Right cardiac atrium (tissue), 5 donors: ENCODE results near the gene RNF38. TPM values are rescaled to one million over a fixed set of nuclear protein-coding genes. Genes with fewer than 3 reads are reported as not detected.
A peak's percentile ranks its signal among the peaks of the same experiment; 100 is the strongest.
"Not testable (repeated sequence)": the region's sequence is repeated elsewhere in the genome, so short reads cannot be mapped to it uniquely, and the experiment has no call there.

Source experiments
- ATAC-seq, 2 donors: fragments of 200-7000 bp; cut with Tn5 transposase; one replicate each; pipeline versions ENCODE4 v1.8.0 to v1.9.1; 2020; ENCODE audit warnings: moderate library complexity in 2 of 2, mild to moderate bottlenecking in 1 of 2
- DNase-seq, 3 donors: peaks; one replicate each; pipeline ENCODE4 v3.0.0-alpha.2; 2020
- H3K27ac ChIP-seq: one replicate; pipeline ENCODE4 v1.5.1; 2013; ENCODE audit warnings: mild to moderate bottlenecking, low read length, control low read depth, moderate library complexity
- H3K27me3 ChIP-seq: one replicate; pipeline ENCODE4 v1.6.1; 2013; ENCODE audit not compliant: control insufficient read depth, insufficient read depth
- H3K4me1 ChIP-seq: one replicate; pipeline ENCODE4 v1.6.1; 2013; ENCODE audit warnings: low read length; ENCODE audit not compliant: control insufficient read depth, insufficient read depth
- H3K4me3 ChIP-seq: one replicate; pipeline ENCODE4 v1.5.1; 2013; ENCODE audit warnings: low read length, control low read depth
- H3K9me3 ChIP-seq: one replicate; pipeline ENCODE4 v1.6.1; 2013; ENCODE audit warnings: low read length; ENCODE audit not compliant: control insufficient read depth
- WGBS: extraction: QIAGEN DNeasy Blood & Tissue Kit; methylation state at CpG from one replicate; pipeline ENCODE4 v1.1.7; 2013; 5-methylcytosine and 5-hydroxymethylcytosine counted together
- intact Hi-C, 4 donors: fragments of 100-400 bp; cut with DNase I; formaldehyde crosslinking; loops; one replicate each; pipeline versions ENCODE4 v1.11.0 to v1.14.0; 2022 to 2023
- polyA plus RNA-seq: library from polyadenylated mRNA; stranded (reverse); fragments of 200-250 nt; gene quantifications from one replicate; pipeline ENCODE4 v1.2.3, GENCODE V29; 2013
- total RNA-seq, 4 donors: library from RNA; stranded (reverse); fragmentation: NEBNext Ultra II Directional; extraction: Animal tissue kit (Norgen Biotek cat#: 25700); gene quantifications; one replicate each; pipeline ENCODE4 v1.2.1, GENCODE V29; 2021
- donor health status: healthy with polysubstance abuse.
- donor health status: DM: no; HTN: yes; CAD: no.
- donor health status: DM: no; HTN: no; CAD: no.
- donor health status: DM: no; HTN: yes; CAD: no; lungs with severe emphysema.
- donor health status: DM: yes; HTN: yes; CAD: no.

Gene RNF38
- total and polyA plus RNA-seq, 5 donors: 8.8 to 31.8 (median 27.6) TPM

- H3K27ac ChIP-seq, intact Hi-C loops, H3K4me3 ChIP-seq, ATAC-seq, H3K27me3 ChIP-seq, H3K9me3 ChIP-seq, H3K4me1 ChIP-seq, DNase-seq: not testable (repeated sequence)
- 80% methylated on average over 7 of the region's 7 CpGs for WGBS
These were observed 13.6 kb downstream of the RNF38 start for GRCh38 chr9:36386396-36386965.

- Histone ChIP-seq H3K27ac (no peak overlapping the region), H3K4me3 (no peak overlapping the region), H3K9me3 (no peaks in the 10 kb centered on the region), H3K27me3 (no peaks in the 10 kb centered on the region), H3K4me1 (peaks cover 3% of the 10 kb centered on the region)
- intact Hi-C loops: no loop called here
- no peak for ATAC-seq
- no peak for DNase-seq
These were observed 17.6 kb downstream of the RNF38 start for GRCh38 chr9:36382484-36382883.

GRCh38 chr9:36364577-36364976 lies 35.5 kb downstream of the RNF38 start:
- 100% methylated on average over 1 of the region's 1 CpG for WGBS
- intact Hi-C loops: no loop called here
- ATAC-seq: no peak

GRCh38 chr9:36363448-36363847 lies 36.6 kb downstream of the RNF38 start:
- H3K9me3 ChIP-seq: no peaks in the 10 kb centered on the region
- no peak for DNase-seq
- no CpG with 5 or more reads among the region's 3 CpGs for WGBS
- ATAC-seq: no peak
- H3K4me3 ChIP-seq: no peak overlapping the region
- H3K4me1 ChIP-seq: no peaks in the 10 kb centered on the region
- H3K27ac ChIP-seq: no peak overlapping the region
- H3K27me3 ChIP-seq: no peaks in the 10 kb centered on the region
- intact Hi-C loops: no loop called here

More at GRCh38 chr9:36364577-36364976, 35.5 kb downstream of the RNF38 start:
- H3K9me3 ChIP-seq: no peaks in the 10 kb centered on the region
- H3K27me3 ChIP-seq: no peaks in the 10 kb centered on the region
- DNase-seq: no peak
- H3K4me3 ChIP-seq: no peak overlapping the region
- no peak overlapping the region for H3K27ac ChIP-seq
- no peaks in the 10 kb centered on the region for H3K4me1 ChIP-seq

GRCh38 chr9:36358486-36358885 lies 41.6 kb downstream of the RNF38 start:
- H3K9me3 ChIP-seq: no peaks in the 10 kb centered on the region
- ATAC-seq (no peak), DNase-seq (no peak)
- H3K4me3 ChIP-seq: no peak overlapping the region
- 76% methylated on average over 5 of the region's 5 CpGs for WGBS
- H3K4me1 ChIP-seq: no peaks in the 10 kb centered on the region
- H3K27me3 ChIP-seq: no peaks in the 10 kb centered on the region
- intact Hi-C loops: no loop called here
- H3K27ac ChIP-seq: no peak overlapping the region

- no peaks in the 10 kb centered on the region for H3K4me1 ChIP-seq
- no peak overlapping the region for H3K4me3 ChIP-seq
- H3K9me3 ChIP-seq: no peaks in the 10 kb centered on the region
- intact Hi-C loops: no loop called here
- no peak for ATAC-seq
- no peak overlapping the region for H3K27ac ChIP-seq
- 81% methylated on average over 1 of the region's 1 CpG for WGBS
- DNase-seq: no peak
- no peaks in the 10 kb centered on the region for H3K27me3 ChIP-seq
These were observed 42.4 kb downstream of the RNF38 start for GRCh38 chr9:36357639-36358038.

GRCh38 chr9:36346569-36346968 lies 53.5 kb downstream of the RNF38 start:
- Histone ChIP-seq H3K4me3 (no peak overlapping the region), H3K4me1 (no peaks in the 10 kb centered on the region), H3K27ac (no peak overlapping the region), H3K9me3 (no peaks in the 10 kb centered on the region), H3K27me3 (no peaks in the 10 kb centered on the region)
- no peak for DNase-seq
- WGBS: 95% methylated on average over 3 of the region's 3 CpGs
- intact Hi-C loops: no loop called here
- no peak for ATAC-seq

- ATAC-seq (no peak), DNase-seq (no peak)
- WGBS: 84% methylated on average over 6 of the region's 6 CpGs
- H3K4me3 ChIP-seq: no peak overlapping the region
- intact Hi-C loops: no loop called here
- H3K27me3 ChIP-seq: no peaks in the 10 kb centered on the region
- no peak overlapping the region for H3K27ac ChIP-seq
- H3K9me3 ChIP-seq: no peaks in the 10 kb centered on the region
- no peaks in the 10 kb centered on the region for H3K4me1 ChIP-seq
These were observed 54.8 kb downstream of the RNF38 start for GRCh38 chr9:36345103-36345846.

GRCh38 chr9:36341936-36342577 lies 58.0 kb downstream of the RNF38 start:
- Histone ChIP-seq H3K4me1 (no peaks in the 10 kb centered on the region), H3K27ac (no peak overlapping the region), H3K4me3 (no peak overlapping the region), H3K9me3 (no peaks in the 10 kb centered on the region), H3K27me3 (no peaks in the 10 kb centered on the region)
- WGBS: 72% methylated on average over 3 of the region's 3 CpGs
- intact Hi-C loops: no loop called here
- DNase-seq: no peak
- no peak for ATAC-seq

GRCh38 chr9:36337865-36338264 lies 62.2 kb downstream of the RNF38 start:
- peak; percentile 89 to 94 for ATAC-seq

GRCh38 chr9:36337002-36337401 lies 63.1 kb downstream of the RNF38 start:
- intact Hi-C loops: loop anchor here in 1 of 4 donors (10.0 kb wide), 1 partner anchor 92 kb away; no protein-coding TSS in a partner anchor
- no peaks in the 10 kb centered on the region for H3K4me1 ChIP-seq
- 92% methylated on average over 2 of the region's 2 CpGs for WGBS
- no peak overlapping the region for H3K4me3 ChIP-seq
- no peaks in the 10 kb centered on the region for H3K9me3 ChIP-seq
- H3K27ac ChIP-seq: no peak overlapping the region
- no peak for ATAC-seq
- no peak for DNase-seq
- no peaks in the 10 kb centered on the region for H3K27me3 ChIP-seq

More at GRCh38 chr9:36337865-36338264, 62.2 kb downstream of the RNF38 start:
- Histone ChIP-seq H3K4me3 (no peak overlapping the region), H3K9me3 (no peaks in the 10 kb centered on the region), H3K27me3 (no peaks in the 10 kb centered on the region), H3K27ac (no peak overlapping the region), H3K4me1 (no peaks in the 10 kb centered on the region)
- intact Hi-C loops: loop anchor here in 1 of 4 donors (10.0 kb wide), 1 partner anchor 93 kb away; no protein-coding TSS in a partner anchor
- WGBS: 69% methylated on average over 1 of the region's 1 CpG
- peak in 1 of 3 donors; percentile 28 for DNase-seq
